Activated CD8-positive, alpha-beta memory T cell treated with anti-CD3 and anti-CD28 coated beads for 36 hours (primary cell): ENCODE measurements around the gene SFSWAP. TPM values are rescaled to one million over a fixed set of nuclear protein-coding genes. Genes with fewer than 3 reads are reported as not detected.
"Not testable (repeated sequence)": the region's sequence is repeated elsewhere in the genome, so short reads cannot be mapped to it uniquely, and the experiment has no call there.

Experiments
- CTCF ChIA-PET: fragments of 350-600 bp; sonication (Branson Sonifier 250); formaldehyde crosslinking; loops from one replicate; lab custom pipeline; 2021; ENCODE audit warnings: antibody characterized with exemption; lab: Charles Lee
- POLR2A ChIA-PET: fragments of 350-600 bp; sonication (Branson Sonifier 250); formaldehyde crosslinking; loops from one replicate; lab custom pipeline; 2021; ENCODE audit warnings: antibody characterized with exemption; lab: Charles Lee
- total RNA-seq, 2 experiments: library from RNA; stranded (reverse); gene quantifications; one replicate each; pipeline ENCODE4 v1.2.3, GENCODE V29; 2021

SFSWAP gene
- 10 to 100 TPM; 54.4 to 55.3 TPM for total RNA-seq

GRCh38 chr12:131710464-131711457 lies at the start of gene SFSWAP:
TSS of gene SFSWAP (plus strand) at chr12:131711090. CDS start at chr12:131711230, 140 bp downstream.
- ChIA-PET POLR2A (interaction anchor here (0.6 kb wide), 1 partner anchor 112 kb away, joined by 4 read pairs; no protein-coding TSS in a partner anchor), CTCF (interaction anchor here (1.1 kb wide), 1 partner anchor 10 kb away, joined by 3 read pairs; no protein-coding TSS in a partner anchor)

GRCh38 chr12:131661170-131661985 lies 49.5 kb upstream of the SFSWAP start:
- CTCF ChIA-PET, POLR2A ChIA-PET: not testable (repeated sequence)

DNA sequence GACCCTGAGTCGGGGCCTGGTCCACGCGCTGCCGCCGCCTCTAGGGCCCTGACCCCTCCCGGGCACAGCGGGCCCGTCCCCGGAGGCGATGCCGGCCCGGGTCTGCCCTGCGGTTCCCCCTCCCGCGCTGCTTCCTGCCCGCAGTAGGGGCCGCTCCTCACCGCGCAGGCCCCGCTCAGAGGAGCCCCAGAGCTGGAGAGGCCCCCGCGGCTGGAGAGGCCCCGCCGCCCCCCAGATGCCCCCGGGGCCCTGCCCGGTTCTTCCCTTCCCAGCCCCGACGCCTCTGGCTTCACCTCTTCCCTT lies 49.0 kb upstream of the SFSWAP start:
- POLR2A ChIA-PET, CTCF ChIA-PET: not testable (repeated sequence)

DNA sequence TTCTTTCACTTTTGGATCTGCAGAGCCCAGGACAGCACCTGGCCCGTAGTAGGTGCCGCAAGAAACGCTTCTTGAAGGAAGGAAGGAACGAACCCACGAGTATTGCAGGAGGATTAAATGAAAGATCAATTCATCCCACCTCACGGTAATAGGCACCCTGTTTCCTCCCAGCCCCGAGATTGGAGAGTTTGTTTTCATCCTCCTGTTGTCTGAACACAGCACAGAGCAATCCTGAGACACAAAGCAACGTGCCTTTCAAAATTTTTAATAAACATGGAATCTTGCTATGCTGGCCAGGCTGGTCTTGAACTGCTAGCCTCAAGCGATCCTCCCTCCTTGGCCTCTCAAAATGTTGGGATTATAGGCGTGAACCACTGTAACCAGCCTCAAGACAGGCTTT lies 48.5 kb upstream of the SFSWAP start:
- CTCF ChIA-PET, POLR2A ChIA-PET: not testable (repeated sequence)

DNA sequence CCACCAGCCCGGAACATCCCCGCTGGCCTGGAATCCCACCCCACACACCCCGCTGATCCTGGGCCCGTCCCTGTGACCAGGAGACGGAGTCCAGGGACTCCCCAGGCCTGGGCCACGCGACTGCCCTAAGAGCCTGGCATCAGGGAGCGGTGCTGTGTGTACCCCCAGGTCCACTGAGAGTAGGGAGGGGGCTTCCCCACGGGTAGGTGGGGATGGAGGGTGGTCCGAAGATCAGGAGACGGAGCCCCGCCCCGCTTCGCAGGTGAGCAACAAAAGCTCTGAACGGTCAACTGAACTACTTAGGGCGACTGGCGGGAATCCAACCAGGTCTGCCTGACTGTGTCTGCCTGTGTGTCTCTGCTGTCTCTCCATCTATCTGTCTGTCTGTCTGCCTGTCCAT lies 45.2 kb upstream of the SFSWAP start:
- CTCF ChIA-PET, POLR2A ChIA-PET: not testable (repeated sequence)

GRCh38 chr12:131666486-131666885 lies 44.4 kb upstream of the SFSWAP start:
- CTCF ChIA-PET, POLR2A ChIA-PET: not testable (repeated sequence)

GRCh38 chr12:131666978-131667601 lies 43.8 kb upstream of the SFSWAP start:
- CTCF ChIA-PET: interaction anchor here (0.6 kb wide), 1 partner anchor 256 kb away, joined by 3 read pairs; no protein-coding TSS in a partner anchor
- POLR2A ChIA-PET: not testable (repeated sequence)

- ChIA-PET CTCF (no interaction called here), POLR2A (no interaction called here)
Measured at GRCh38 chr12:131671276-131671675, 39.6 kb upstream of the SFSWAP start.

DNA sequence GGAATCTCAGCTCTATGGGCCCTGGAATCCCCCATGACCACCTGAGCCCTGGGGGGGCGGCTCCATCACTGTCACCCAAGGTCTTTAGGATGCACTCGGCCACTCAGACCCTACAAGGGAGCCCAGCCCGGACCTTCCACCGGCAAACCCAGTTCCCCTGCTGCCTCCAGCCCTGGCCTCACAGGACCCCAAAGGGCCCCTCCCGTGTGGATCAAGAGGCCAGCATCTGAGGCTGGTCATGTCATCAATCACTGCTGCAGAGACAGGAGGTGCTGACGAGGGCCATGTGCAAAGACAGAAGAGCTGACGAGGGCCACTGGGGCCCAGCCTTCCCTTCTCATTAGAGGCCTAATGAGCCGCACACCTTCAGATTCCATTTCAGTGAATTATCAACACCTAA lies 39.0 kb upstream of the SFSWAP start:
- ChIA-PET POLR2A (no interaction called here), CTCF (no interaction called here)

DNA sequence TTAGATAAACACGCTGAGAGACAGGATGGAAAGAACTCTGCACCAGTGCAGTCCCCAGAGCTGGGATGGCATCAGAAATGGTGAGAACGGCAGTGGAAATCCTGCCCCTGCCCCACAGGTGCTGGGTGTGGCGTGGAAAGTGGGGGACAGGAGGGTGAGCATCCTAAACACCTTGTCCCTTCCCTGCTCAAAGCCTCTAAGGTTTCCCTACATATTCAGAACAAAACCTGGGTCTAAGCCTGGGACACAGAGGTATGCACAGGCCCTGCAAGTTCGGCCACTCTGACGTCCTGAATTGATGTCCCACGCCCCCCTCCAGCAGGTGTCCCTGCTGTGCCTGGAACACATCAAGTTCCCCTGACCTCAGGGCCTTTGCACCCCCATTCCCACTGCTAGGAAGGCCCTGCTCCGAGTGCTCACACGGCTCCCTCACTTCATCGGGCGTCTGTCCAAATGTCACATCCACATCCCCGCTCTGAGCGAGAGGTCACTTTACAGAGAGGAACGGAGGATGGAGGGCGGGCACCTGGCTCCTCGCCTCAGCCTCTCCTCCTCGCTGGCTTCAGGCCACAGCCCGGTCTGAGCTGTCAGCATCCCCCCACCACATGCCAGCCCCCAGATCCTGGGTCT lies 38.5 kb upstream of the SFSWAP start:
- CTCF ChIA-PET: no interaction called here
- POLR2A ChIA-PET: no interaction called here

- CTCF ChIA-PET: no interaction called here
Measured at GRCh38 chr12:131672941-131673887, 37.7 kb upstream of the SFSWAP start.

GRCh38 chr12:131673888-131674257 lies 37.0 kb upstream of the SFSWAP start:
- ChIA-PET CTCF (no interaction called here), POLR2A (no interaction called here)

More at GRCh38 chr12:131672941-131673887, 37.7 kb upstream of the SFSWAP start:
- POLR2A ChIA-PET: no interaction called here

- POLR2A ChIA-PET: no interaction called here
- CTCF ChIA-PET: no interaction called here
Measured at GRCh38 chr12:131674373-131674772, 36.5 kb upstream of the SFSWAP start.

DNA sequence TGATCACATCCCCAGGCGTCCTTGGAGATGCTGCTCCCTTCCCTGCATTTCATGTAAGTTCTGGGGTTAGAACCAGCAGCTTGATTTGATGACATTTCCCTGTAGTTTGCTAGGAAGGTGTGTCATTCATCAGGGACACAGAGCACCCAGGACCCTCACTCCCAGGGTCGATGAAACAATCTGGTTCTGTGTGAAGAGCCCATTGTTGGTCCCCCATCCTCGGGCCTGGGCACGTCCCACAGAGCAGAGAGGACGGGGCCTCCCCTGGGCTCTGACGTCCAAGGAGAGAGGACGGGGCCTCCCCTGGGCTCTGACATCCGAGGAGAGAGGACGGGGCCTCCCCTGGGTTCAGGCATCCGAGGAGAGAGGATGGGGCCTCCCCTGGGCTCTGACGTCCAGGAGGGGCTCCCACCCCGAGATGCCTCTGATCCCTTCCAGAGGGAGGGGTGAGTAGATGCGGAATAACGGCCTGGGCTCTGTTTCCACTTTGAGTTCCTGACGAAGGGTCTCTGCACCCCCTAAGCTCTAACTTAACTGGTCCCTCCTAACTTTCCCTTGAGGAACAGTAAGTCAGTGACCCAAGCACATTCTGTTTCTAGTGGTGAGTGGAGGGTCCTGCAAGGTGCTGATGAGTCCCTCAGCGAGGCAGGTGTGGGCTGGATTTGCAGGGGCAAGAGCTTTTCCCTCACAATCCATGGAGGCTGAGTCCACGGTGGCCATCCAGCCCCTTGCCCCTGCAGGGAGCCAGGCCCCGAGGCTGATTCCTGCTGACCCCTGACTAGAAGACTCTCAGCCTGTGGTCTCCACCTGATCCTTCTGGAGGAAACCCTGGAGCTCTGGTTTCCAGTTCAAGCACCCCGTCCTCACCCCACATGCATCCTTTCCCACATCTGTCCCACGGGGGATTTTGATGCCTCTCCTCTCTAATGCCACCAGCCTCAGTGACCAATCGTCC lies 35.5 kb upstream of the SFSWAP start:
- CTCF ChIA-PET: no interaction called here

GRCh38 chr12:131676544-131676943 lies 34.3 kb upstream of the SFSWAP start:
- CTCF ChIA-PET: no interaction called here
- POLR2A ChIA-PET: no interaction called here

More for the DNA sequence above, 35.5 kb upstream of the SFSWAP start:
- POLR2A ChIA-PET: no interaction called here

DNA sequence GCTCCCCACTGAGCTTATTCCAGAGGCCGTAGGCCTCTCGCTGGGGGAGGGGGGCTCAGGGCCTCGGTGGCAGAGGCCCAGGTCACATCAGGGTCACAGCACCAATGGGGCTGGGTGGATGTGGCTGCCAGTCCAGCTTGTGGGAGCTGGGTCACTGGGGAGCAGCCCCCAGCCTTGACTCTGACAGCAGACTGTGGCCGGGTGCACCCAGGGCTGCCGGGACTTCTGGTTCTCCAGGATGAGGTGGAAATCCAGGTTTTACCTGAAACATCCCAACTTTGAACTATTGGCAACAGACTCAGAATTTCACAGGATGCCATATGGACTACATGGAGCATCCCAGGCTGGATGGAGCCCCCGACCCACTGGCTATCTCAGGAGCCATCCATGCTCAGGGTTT lies 33.8 kb upstream of the SFSWAP start:
- POLR2A ChIA-PET, CTCF ChIA-PET: not testable (repeated sequence)

DNA sequence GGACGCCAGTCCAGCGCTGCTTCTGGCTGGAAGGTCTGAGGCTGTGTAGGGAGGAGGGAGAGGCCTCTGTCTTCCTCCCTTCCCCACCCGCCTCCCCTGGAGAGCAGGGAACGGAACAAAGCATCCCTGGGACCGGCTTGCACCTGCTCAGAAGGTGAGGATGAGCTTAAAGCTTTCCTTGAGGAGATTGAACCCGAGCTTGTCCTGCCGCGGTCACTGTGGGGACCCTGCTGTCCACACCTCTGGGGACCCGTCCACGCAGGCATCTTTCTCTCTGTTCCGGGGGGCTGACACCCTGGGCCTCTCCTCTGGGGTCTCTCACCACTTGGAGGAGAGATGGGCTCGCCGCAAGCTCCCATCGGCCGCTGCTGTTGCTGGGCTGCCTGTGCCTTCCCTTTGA lies 33.2 kb upstream of the SFSWAP start:
- CTCF ChIA-PET: no interaction called here
- POLR2A ChIA-PET: no interaction called here
